GM04504 (cell line): ENCODE results near the gene TSEN2.
"Not testable (repeated sequence)": the region's sequence is repeated elsewhere in the genome, so short reads cannot be mapped to it uniquely, and the experiment has no call there.

ENCODE experiments used
- DNase-seq: peaks from one replicate; pipeline ENCODE4 v3.0.0-alpha.2; 2012; ENCODE audit warnings: low read depth

Gene TSEN2

DNA sequence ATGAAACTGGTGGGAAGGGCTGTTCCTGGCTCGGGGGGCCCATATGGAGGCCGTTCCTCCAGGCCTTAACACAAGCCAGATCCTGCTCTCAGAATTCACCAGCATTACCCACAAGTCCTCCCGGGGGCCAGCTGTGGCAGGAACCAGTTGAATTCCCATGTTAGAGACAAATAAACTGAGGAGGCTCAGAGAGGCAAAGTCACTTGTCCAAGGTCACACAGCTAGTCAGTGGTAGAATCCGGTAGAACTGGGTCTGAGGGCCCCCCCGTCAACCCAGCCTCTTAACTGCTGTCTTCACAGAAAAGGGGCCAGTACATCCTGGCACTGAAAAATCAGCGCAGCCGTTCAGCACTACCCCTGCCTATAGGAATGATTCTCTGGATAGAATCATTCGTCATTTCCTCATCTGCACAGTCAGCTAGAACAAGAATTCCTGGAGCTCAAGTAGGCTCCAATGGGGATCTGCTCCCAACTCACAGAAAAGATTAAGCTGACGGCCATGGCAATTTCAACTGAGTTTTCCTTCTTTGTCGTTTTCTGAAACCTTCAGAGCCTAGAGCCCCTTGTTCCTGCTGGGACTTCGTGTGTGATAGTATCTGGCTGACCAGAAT is 12.2 kb upstream of the TSEN2 start:
- no peak for DNase-seq

DNA sequence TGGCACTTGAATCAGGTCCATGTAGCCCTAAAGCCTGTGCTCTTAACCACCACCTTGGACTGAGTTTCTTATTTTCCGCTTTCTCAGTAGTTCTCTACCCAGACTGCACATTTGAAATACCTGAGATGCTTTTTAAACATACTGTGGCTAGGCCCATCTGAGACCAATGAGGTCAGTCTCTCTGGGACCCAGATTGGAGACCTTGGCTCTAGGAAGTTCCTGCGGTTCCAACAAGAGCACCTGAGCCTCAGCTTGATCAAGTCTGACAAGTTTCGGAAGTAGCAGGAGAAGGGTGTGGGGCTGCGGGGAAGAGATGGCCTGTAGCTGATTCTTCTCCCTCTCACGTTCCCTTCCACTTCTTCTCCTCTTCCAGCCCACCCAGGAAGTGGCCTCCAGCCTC is 11.5 kb upstream of the TSEN2 start:
- no peak for DNase-seq

DNA sequence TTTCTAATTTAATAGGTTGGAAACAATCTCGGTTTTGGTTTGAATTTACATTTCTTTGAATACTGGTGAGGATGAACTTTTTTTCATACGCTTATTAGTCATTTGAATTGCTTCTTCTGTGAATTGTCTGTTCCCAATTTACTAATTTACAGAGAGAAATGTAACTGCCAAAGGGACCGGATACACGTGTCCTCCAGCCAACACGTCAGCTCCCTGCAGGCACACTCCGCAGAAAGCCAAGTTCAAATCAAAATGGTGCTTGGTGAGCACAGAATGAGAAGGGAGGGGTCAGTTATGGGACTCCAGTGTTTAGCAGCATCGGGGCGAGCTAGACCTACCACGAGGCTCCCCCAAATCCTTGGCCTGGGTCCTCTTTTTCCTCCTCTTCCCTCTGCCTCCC is 10.8 kb upstream of the TSEN2 start:
- no peak for DNase-seq

DNA sequence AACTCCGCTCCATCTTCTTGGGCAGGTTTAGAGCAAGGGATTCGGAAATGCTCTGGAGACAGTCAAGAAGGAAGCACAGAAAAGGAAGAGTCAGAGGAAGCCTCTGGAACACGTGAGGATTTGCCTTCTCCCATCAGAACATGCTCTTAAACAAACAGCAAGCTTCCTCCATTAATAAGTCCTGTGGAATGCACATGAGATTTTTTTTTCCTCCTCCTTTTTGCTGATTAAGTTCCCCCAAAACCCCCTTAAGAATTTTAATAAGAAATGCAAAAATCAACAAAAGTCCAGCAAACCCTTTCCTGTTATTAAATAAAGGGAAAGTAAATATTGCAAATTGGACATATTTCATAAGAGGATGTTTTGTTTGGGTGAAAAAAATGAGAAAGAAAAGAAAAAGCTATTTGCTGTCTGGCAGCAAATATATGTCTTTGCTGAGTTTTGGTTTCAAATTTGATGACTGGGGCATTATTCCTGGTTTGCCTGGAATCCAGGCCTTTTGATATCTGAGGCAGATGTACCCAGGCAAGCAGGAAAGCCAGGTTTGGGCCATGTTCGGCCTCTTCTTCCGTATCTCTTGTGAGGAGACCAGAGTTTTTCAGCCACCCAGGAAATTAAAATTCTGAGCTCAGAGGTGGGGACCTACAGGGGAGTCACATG is 7.9 kb upstream of the TSEN2 start:
- no peak for DNase-seq

DNA sequence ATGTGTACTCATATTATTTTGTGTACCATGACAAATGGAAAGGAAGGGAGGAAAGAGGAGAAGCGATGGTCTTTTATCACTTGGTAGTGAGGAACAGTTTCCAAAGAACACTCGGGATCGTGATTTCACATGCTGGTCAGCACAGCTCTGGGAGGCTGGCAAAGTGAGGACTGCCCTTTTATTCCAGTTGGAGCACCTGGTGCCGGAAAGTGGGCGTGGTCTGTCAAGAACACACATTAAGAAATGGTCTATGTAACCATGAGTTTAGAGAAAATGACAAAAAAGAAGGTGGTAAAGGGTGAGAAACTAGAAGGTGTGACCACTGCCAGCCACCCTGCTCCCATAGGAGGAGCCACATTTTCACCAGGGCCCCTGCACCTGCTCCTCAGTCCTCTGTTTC is 7.0 kb upstream of the TSEN2 start:
- DNase-seq = no peak

DNA sequence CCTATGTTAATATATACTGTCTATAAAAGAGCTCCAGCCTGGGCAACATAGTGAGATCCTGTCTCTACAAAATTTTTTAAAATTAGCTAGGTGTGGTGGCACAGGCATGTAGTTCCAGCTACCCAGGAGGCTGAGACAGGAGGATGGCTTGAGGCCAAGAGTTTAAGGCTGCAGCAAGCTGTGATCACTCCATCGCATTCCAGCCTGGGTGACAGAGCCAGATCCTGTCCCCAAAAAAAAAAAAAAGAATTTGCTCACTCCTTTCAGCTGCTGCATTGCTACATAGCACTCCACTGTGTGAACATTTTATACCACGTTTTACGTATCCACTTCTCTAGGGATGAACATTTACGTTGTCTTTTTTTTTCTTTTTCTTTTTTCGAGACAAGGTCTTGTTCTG is 6.0 kb upstream of the TSEN2 start:
- DNase-seq = no peak

DNA sequence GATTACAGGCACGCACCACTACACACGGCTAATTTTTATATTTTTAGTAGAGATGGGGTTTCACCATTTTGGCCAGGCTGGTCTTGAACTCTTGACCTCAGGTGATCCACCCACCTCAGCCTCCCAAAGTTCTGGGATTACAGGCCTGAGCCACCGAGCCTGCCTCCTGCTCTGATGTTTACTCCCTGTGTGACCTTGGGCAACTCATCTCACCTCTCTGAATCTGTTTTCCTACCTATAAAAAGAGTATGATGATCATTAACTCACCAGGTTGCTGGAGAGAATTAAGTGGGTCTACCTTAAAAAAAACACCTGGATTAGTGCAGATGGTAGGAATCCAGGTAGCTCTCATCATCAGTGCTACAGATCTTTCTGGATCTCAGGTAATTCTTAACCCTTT is 5.1 kb upstream of the TSEN2 start:
- not testable (repeated sequence) for DNase-seq

DNA sequence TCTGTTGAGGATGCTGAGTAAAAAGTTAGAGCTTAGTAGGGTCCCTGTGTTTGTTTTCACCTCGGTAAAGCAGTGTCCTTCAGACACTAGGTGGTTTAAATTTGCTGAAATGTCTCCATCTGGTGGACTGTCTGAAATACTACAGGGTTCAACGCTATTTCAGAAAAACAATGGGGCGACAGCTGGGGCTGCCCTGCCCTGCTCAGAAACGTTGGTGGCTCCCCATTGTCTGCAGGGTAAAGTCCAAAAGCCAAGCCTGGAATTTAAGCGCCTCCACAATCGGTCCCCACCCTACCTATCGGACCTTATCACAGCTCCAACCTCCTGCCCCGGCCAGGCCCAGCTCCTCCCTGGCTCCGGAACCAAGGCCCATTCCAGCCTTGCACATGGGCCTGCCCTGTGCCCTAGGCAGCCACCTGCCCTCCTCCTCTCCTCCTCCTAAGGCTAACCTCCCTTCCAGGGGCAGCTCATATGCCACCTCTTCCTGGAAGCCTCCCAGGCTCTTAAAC is 4.3 kb upstream of the TSEN2 start:
- no peak for DNase-seq

DNA sequence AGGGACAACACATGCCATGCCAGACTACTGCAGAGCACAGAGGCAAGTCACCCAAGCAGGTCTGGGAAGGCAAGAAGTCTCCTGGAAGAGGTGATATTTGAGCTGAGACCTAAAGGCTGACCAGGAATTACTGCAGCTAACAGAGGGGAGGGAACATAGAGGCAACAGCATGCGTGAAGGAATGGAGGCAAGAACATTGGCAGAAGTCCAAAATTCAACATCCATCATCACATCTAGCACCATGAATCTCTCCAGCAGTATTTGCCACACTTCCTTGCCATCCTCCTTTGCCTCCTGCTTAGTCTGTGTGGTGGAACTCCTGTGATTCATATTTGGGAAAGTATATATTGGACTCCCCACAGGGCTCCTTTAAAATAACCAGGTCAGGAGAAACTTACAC is 870 bp upstream of the TSEN2 start:
- DNase-seq = no peak

DNA sequence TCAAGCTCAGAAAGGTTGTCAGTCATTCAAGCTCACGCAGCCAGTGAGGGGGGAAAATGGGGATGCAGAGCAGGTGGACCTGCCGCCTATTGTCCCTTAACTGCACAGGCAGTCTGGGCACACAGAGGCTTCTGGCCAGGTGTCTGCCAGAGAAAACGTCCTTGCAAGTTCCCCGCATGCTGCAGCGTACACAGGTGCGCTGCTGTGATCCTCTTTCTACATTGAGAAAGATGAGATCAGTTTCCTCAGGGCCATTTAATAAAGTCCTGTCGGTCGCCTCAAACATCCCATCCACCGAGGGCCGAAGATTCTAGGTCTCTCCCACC is 445 bp upstream of the TSEN2 start:
- DNase-seq = no peak

DNA sequence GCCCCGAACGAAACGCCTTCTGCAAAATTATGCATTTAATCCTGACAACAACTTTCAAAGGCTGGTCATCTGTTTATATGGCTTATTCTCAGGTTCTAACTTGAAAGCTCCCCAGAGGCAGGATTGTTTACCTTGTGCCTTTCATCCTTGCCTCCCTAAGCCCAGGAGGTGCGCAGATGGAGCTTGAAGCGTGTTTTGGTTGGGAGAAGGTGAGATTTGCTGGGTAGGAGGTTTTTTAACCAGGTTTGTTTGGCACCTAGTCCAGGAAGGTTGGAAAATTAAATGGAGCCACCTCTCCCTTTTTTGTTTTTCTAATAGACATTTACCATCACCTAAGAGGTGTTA is 675 bp downstream of the TSEN2 start:
- DNase-seq = no peak

DNA sequence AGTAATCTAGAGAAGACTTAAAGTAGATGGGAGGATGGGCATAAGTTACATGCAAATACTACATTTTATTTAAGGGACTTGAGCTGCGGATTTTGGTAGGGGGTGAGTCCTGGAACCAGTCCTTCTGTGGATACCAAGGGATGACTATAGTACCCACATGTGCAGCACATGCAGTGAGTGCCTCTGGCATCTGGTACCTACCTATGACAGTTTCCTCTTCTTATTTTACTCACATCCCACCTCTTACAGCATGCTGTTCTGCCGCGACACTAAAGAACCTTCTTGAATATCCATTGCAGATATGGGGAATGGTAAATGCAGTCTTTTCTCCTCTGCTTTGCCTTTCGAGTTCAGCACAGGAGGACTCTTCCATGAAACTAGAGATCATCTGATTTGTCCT is 1.7 kb downstream of the TSEN2 start:
- DNase-seq = no peak

DNA sequence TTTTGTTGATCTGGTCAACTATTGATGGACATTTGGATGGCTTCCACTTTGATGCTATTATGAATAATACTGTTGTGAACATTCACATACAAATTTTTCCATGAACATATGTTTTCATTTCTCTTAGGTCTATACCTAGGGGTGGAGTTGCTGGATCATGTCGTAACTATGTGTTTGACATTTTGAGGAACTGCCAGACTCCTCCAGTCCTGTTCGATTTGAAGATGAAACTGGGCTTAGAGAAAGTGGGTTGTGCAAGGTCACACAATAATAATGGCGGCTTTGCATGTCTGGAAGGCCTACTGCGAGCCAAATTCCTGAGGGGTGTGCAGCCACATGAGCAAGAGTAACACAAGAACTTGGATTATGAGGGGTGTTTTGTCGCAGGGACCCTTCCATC is 2.6 kb downstream of the TSEN2 start:
- DNase-seq = no peak

DNA sequence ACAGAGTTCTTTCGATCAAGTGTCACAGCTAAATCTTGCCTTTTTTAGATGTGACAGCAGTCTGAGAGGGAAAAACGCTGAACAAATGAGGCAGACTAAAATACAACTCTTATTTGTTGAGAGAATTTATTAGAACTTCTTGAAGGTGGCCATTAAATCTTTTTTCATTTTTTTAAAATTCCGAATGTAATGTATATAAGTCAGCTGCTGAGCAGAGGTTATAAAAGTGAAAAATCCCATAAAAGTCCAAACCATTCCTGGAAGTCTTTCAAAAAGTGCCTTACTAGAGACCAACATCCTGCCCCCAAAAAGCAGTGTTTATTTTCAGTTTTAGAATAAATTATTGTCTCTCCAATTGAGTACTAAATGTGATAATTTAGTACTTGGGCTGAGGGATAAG is 3.1 kb downstream of the TSEN2 start:
- DNase-seq = no peak

DNA sequence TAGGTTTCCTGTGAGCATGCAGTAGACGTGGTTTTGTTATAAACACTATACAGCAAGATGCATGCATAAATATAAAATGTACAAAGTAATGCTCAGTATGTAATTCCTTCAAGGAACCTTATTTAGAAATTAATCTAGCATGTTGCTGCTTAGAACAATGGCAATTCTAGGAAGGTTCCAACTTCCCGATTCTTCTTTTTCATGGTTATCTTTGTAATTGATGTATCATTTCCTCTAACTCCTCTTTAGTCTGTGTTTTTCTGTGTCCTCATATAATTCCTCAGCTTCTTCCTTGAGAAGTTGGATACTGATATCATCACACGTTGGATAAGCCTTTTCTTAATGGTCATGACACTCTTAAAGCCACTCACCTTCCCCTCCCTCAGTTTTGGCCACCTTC is 3.5 kb downstream of the TSEN2 start:
- no peak for DNase-seq

DNA sequence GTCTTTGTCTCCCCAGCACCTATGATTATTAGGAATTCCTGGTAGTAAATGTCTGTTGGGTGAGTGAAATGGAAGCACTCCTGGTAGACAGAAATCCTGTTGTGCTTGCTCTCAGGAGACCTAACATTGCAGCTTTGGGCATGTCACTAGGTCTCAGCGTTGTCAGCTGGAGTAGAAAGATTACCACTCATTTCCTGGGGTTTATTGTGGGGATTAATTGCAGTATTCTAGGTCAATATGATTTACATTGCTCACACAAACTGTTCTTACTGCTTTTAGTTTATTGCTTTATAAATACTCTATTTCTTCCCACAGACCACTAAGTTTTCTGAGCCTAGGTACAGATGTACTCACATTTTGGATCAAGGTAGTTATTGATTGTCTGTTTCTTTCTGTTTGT is 5.1 kb downstream of the TSEN2 start:
- no peak for DNase-seq

DNA sequence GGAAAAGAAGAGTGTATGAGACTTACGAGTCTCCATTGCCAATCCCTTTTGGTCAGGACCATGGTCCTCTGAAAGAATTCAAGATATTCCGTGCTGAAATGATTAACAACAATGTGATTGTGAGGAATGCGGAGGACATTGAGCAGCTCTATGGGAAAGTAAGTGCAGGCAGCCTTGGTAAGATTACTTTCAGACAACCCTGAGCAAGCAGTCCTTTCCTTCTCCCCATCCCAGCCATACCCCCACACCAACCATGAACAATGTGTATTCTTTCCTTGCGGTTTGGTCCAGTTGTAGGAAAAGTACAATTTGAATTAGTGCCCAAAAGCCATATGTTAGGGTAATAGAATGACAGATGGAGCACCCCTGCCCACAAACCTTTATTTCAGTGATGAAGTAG is 5.6 kb downstream of the TSEN2 start:
- DNase-seq = no peak

DNA sequence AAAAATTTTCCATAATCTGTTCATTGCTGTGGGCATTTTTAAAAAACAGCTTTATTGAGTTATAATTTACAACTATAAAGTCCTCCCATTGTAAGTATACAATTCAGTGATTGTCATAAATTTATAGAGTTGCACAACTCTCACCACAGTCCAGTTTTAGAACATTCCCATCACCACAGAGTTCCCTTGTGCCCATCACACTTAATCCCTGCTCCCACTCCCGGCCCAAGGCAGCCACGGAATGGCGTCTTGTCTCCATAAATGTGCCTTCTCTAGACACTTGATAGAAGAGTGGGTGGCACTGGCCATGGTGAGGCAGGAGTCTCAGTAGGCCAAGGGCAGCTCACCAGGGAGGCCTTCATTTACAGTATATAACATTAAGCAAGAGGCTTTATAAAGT is 6.3 kb downstream of the TSEN2 start:
- DNase-seq = no peak

DNA sequence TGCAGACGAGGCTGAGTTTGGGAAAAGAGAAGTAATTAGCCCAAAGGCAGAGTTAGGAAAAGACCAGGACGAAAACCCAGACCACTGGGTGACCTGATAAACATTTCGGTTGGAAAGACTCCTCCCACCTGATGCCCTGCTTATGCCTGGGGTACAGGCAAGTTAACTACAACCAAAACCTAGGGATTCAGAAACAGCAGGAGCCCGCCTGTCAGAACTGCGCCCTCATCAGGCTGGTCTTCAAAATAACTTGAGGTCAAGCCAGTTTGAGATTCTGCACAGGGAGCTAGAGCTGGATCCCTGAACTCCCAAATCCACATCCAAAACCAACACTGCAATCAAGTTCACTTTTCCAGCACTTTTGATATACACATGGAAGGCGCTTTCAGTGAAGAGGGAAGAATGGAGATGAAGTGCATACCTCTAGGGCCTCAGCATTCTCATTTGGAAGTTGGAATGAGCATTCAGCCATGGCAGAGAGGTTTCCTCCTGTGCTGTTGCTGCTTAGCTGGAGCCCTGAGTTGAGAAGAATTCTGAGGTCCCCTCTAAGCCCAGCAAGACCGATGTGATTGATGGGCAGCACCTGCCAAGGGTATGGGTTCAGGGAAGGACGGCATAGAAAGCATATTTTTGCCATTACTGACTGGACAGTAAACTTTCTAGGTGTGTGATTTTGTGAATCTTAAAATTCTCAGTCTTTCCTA is 11.6 kb downstream of the TSEN2 start:
- DNase-seq = no peak

DNA sequence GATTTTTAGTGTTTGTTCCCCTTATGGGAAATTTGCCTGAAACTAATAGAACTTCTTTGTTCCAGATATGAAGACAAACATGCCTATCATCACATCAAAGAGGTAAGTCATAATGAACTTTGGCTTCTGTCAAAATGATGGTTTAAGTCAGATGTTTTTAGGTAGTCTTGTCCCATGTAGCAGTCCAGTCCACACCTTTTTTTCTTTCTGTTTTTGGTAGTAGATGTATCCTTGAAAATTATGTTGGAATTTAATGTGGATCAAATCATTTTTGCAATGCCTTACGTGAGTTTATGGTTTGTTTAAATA is 12.1 kb downstream of the TSEN2 start:
- no peak for DNase-seq

DNA sequence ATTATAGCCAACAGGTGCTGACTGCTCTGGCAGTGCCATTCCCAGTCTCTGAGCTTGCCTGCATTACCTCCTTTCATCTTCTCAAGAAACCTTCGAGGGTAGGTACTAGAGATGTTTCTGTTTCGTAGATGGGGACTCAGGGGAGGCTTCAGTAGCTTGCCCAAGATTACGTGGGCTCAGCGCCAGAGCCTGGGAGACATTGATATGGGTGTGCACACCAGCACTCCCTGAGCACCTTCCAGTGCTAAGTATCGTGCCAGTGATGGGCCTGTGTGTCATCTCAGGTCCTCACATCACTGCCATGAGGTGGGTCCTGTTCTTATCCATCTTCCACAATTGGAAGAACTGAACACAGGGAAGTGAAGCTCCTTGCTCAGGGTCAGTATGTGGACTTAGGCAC is 15.2 kb downstream of the TSEN2 start:
- no peak for DNase-seq

DNA sequence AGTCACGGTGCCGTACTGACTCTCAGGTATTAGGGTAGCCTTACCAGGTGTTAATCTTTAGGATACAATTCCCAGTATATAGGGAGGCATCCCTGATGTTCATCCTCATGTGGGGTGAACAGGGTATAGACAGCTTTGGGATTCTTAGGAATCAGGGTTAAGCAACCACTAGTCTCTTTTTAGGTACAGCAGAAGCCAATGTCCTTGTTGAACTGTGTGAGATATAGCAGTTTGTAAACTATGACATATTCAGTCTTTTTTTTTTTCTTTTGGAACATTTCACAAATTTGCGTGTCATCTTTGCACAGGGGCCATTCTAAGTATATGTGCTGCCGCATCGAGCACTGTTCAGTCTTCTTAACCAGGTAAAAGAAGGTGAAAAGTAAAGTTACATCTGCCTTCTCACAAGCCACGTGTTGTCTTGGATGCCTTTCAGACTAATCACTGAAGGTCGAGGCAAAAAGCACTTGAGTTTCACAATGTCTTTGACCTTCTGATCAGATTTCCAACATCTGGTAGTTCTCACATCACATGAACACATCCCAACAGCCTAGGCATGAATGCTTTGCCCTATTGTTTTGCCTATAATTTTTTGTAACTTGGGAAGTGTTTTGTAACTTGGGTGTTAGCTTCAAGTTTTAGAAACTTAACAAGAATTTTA is 17.2 kb downstream of the TSEN2 start:
- DNase-seq = peak; percentile 68

DNA sequence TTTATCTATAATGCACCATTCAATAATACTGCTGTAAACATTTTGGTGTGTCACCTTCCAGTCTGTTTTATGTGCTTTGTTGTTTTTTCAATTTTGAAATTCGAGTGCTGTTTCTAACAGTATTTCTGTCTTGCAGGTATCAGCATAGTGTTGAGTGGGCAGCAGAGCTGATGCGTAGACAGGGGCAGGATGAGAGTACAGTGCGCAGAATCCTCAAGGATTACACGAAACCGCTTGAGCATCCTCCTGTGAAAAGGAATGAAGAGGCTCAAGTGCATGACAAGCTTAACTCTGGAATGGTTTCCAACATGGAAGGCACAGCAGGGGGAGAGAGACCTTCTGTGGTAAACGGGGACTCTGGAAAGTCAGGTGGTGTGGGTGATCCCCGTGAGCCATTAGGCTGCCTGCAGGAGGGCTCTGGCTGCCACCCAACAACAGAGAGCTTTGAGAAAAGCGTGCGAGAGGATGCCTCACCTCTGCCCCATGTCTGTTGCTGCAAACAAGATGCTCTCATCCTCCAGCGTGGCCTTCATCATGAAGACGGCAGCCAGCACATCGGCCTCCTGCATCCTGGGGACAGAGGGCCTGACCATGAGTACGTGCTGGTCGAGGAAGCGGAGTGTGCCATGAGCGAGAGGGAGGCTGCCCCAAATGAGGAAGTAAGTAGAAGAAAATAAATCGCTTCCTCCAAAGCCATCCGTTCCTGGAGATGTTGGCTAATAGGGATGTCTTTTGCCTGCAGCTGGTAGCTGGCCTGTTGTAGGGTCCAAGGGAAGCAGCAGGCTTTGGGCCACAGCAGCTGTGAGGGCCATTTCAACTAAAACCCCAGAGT is 19.1 kb downstream of the TSEN2 start:
- no peak for DNase-seq
